ENCODE measurements around the gene TTLL12.

DNA sequence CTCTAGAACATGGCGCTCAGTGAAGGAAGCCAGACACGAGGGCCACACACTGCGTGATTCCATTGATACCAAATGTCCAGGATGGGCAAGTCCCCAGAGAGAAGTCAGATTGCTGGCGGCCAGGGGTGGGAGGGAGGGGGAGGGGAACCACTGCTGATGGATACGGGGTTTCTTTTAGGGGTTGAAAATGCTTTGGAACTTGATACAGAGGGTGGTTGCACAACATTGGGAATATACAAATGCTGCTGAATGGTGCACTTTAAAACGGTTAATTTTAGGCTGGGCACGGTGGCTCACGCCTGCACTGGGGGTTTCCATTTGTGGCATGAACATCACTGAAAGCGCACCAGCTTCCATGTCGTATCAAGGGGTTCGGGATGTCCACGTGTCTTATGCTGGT, 30.5 kb downstream of the TTLL12 start:
- TF ChIP-seq, protein P1, sequence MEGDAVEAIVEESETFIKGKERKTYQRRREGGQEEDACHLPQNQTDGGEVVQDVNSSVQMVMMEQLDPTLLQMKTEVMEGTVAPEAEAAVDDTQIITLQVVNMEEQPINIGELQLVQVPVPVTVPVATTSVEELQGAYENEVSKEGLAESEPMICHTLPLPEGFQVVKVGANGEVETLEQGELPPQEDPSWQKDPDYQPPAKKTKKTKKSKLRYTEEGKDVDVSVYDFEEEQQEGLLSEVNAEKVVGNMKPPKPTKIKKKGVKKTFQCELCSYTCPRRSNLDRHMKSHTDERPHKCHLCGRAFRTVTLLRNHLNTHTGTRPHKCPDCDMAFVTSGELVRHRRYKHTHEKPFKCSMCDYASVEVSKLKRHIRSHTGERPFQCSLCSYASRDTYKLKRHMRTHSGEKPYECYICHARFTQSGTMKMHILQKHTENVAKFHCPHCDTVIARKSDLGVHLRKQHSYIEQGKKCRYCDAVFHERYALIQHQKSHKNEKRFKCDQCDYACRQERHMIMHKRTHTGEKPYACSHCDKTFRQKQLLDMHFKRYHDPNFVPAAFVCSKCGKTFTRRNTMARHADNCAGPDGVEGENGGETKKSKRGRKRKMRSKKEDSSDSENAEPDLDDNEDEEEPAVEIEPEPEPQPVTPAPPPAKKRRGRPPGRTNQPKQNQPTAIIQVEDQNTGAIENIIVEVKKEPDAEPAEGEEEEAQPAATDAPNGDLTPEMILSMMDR (IDR thresholded peaks at IDR 0.05; ENCODE audit: insufficient read depth, low read length): no peak
- no peak for TF ChIP-seq POLR2AphosphoS5 (IDR thresholded peaks at IDR 0.05; ENCODE audit: low read depth)
- TF ChIP-seq, protein P2, sequence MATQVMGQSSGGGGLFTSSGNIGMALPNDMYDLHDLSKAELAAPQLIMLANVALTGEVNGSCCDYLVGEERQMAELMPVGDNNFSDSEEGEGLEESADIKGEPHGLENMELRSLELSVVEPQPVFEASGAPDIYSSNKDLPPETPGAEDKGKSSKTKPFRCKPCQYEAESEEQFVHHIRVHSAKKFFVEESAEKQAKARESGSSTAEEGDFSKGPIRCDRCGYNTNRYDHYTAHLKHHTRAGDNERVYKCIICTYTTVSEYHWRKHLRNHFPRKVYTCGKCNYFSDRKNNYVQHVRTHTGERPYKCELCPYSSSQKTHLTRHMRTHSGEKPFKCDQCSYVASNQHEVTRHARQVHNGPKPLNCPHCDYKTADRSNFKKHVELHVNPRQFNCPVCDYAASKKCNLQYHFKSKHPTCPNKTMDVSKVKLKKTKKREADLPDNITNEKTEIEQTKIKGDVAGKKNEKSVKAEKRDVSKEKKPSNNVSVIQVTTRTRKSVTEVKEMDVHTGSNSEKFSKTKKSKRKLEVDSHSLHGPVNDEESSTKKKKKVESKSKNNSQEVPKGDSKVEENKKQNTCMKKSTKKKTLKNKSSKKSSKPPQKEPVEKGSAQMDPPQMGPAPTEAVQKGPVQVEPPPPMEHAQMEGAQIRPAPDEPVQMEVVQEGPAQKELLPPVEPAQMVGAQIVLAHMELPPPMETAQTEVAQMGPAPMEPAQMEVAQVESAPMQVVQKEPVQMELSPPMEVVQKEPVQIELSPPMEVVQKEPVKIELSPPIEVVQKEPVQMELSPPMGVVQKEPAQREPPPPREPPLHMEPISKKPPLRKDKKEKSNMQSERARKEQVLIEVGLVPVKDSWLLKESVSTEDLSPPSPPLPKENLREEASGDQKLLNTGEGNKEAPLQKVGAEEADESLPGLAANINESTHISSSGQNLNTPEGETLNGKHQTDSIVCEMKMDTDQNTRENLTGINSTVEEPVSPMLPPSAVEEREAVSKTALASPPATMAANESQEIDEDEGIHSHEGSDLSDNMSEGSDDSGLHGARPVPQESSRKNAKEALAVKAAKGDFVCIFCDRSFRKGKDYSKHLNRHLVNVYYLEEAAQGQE (IDR thresholded peaks at IDR 0.05; ENCODE audit: insufficient replicate concordance, low read depth): no peak
- no peak for TF ChIP-seq SPI1 (IDR thresholded peaks at IDR 0.05; ENCODE audit: borderline replicate concordance, low read depth)

Data from HL-60 (cell line).